Breast epithelium (tissue), 3 donors: ENCODE results near the gene PLD5.
"Not testable (repeated sequence)": the region's sequence is repeated elsewhere in the genome, so short reads cannot be mapped to it uniquely, and the experiment has no call there.

Experiments used
- CTCF ChIP-seq, 3 donors: fragments of 450-650 bp; IDR thresholded peaks; one replicate each; pipeline ENCODE4 v1.5.1; 2016 to 2017; ENCODE audit warnings: antibody characterized with exemption in 3 of 3, mild to moderate bottlenecking in 3 of 3, moderate library complexity in 3 of 3
- POLR2A ChIP-seq: fragments of 450-650 bp; IDR thresholded peaks from one replicate; pipeline ENCODE4 v1.6.1; 2016; ENCODE audit warnings: antibody characterized with exemption, mild to moderate bottlenecking, moderate library complexity
- POLR2AphosphoS5 ChIP-seq, 3 donors: sonication (generic); formaldehyde crosslinking; IDR thresholded peaks; one replicate each; pipeline ENCODE4 v1.6.1; 2017; ENCODE audit warnings: antibody characterized with exemption in 3 of 3

- not testable (repeated sequence) for TF ChIP-seq CTCF (IDR thresholded peaks at IDR 0.05); POLR2AphosphoS5 (IDR thresholded peaks at IDR 0.05); POLR2A
Observed at GRCh38 chr1:242376121-242376520, 148.4 kb downstream of the PLD5 start.
